ENCODE results near the gene BBS9. TPM values are rescaled to one million over a fixed set of nuclear protein-coding genes. Genes with fewer than 3 reads are reported as not detected.
A peak's percentile ranks its signal among the peaks of the same experiment; 100 is the strongest.

BBS9 gene
- total and polyA plus RNA-seq, 2 experiments from 2014 or later, result 10.2 to 15.0 TPM

- TF ChIP-seq EZH2phosphoT487 (IDR thresholded peaks at IDR 0.05; ENCODE audit: insufficient read depth, low read depth), result no peak
- no peak for TF ChIP-seq EZH2 (IDR thresholded peaks at IDR 0.05; ENCODE audit: insufficient read depth, poor library complexity, severe bottlenecking)
- no peak overlapping the region for H2AFZ ChIP-seq
- no peak for DNase-seq
- H3K27me3 ChIP-seq (replicated peaks; ENCODE audit: insufficient read depth), result no peaks in the 10 kb centered on the region
- in situ Hi-C loops (cut with MboI), result no loop called here
- no peaks in the 10 kb centered on the region for H3K9me3 ChIP-seq (ENCODE audit: low read depth)
- H3K4me2 ChIP-seq (ENCODE audit: unreplicated experiment), result no peak overlapping the region
- H3K4me1 ChIP-seq (ENCODE audit: insufficient read depth), result peaks cover 9% of the 10 kb centered on the region
- no peak overlapping the region for H3K27ac ChIP-seq
- no peaks in the 10 kb centered on the region for H3K79me2 ChIP-seq (ENCODE audit: insufficient read depth)
- H3K9me2 ChIP-seq (ENCODE audit: insufficient read depth), result no peaks in the 10 kb centered on the region
- H3K9ac ChIP-seq, result no peak overlapping the region
- 52 to 54% methylated on average over 2 of the region's 2 CpGs for WGBS, 2 experiments (ENCODE audit: low coverage in 1 of 2, low lambda C conversion rate in 2 of 2, missing lambda C conversion rate in 2 of 2)
- no peaks in the 10 kb centered on the region for H4K20me1 ChIP-seq (ENCODE audit: insufficient read depth)
- H3F3A ChIP-seq (ENCODE audit: insufficient read depth), result peaks cover 5% of the 10 kb centered on the region; the same call in 1 of the 2 replicates
- H3K4me3 ChIP-seq, result no peak overlapping the region
- H3K36me3 ChIP-seq (ENCODE audit: low read depth), result 0 out of 2 replicates have a peak, but pooled peaks cover 5% of the 10 kb centered on the region
These were observed 54.1 kb downstream of the BBS9 start for GRCh38 chr7:33183504-33183903.

GRCh38 chr7:33184828-33185227 lies 55.5 kb downstream of the BBS9 start:
- peaks cover 9% of the 10 kb centered on the region for H3K4me1 ChIP-seq (ENCODE audit: insufficient read depth)
- in situ Hi-C loops (cut with MboI), result no loop called here
- H3F3A ChIP-seq (ENCODE audit: insufficient read depth), result peaks cover 5% of the 10 kb centered on the region; the same call in 1 of the 2 replicates
- H3K4me2 ChIP-seq (ENCODE audit: unreplicated experiment), result no peak overlapping the region
- 0 out of 2 replicates have a peak, but pooled peaks cover 5% of the 10 kb centered on the region for H3K36me3 ChIP-seq (ENCODE audit: low read depth)
- no peak for DNase-seq
- H3K27me3 ChIP-seq (replicated peaks; ENCODE audit: insufficient read depth), result no peaks in the 10 kb centered on the region
- no peak overlapping the region for H3K9ac ChIP-seq
- H3K4me3 ChIP-seq, result no peak overlapping the region
- no peaks in the 10 kb centered on the region for H3K9me2 ChIP-seq (ENCODE audit: insufficient read depth)
- TF ChIP-seq EZH2 (IDR thresholded peaks at IDR 0.05; ENCODE audit: insufficient read depth, poor library complexity, severe bottlenecking) (no peak), EZH2phosphoT487 (IDR thresholded peaks at IDR 0.05; ENCODE audit: insufficient read depth, low read depth) (no peak)
- H3K79me2 ChIP-seq (ENCODE audit: insufficient read depth), result no peaks in the 10 kb centered on the region
- no peaks in the 10 kb centered on the region for H3K9me3 ChIP-seq (ENCODE audit: low read depth)
- H4K20me1 ChIP-seq (ENCODE audit: insufficient read depth), result no peaks in the 10 kb centered on the region
- H2AFZ ChIP-seq, result no peak overlapping the region
- no peak overlapping the region for H3K27ac ChIP-seq
- WGBS, 2 experiments (ENCODE audit: low coverage in 1 of 2, low lambda C conversion rate in 2 of 2, missing lambda C conversion rate in 2 of 2), result 91 to 100% methylated on average over 1 of the region's 1 CpG

- Histone ChIP-seq H3K79me2 (ENCODE audit: insufficient read depth) (no peaks in the 10 kb centered on the region), H3K27ac (0 out of 2 replicates have a peak overlapping the region, but pooled peaks have one; percentile 10), H2AFZ (no peak overlapping the region), H3K27me3 (replicated peaks; ENCODE audit: insufficient read depth) (no peaks in the 10 kb centered on the region), H3K4me2 (ENCODE audit: unreplicated experiment) (no peak overlapping the region), H3K9me3 (ENCODE audit: low read depth) (no peaks in the 10 kb centered on the region), H3K9ac (no peak overlapping the region), H3F3A (ENCODE audit: insufficient read depth) (peaks cover 5% of the 10 kb centered on the region; the same call in 1 of the 2 replicates), H3K9me2 (ENCODE audit: insufficient read depth) (no peaks in the 10 kb centered on the region), H3K4me3 (no peak overlapping the region), H3K4me1 (ENCODE audit: insufficient read depth) (peaks cover 9% of the 10 kb centered on the region), H4K20me1 (ENCODE audit: insufficient read depth) (no peaks in the 10 kb centered on the region), H3K36me3 (ENCODE audit: low read depth) (0 out of 2 replicates have a peak, but pooled peaks cover 5% of the 10 kb centered on the region)
- WGBS, 2 experiments (ENCODE audit: low coverage in 1 of 2, low lambda C conversion rate in 2 of 2, missing lambda C conversion rate in 2 of 2), result 81 to 82% methylated on average over 3 of the region's 3 CpGs
- TF ChIP-seq EZH2phosphoT487 (IDR thresholded peaks at IDR 0.05; ENCODE audit: insufficient read depth, low read depth) (no peak), EZH2 (IDR thresholded peaks at IDR 0.05; ENCODE audit: insufficient read depth, poor library complexity, severe bottlenecking) (no peak)
- in situ Hi-C loops (cut with MboI), result no loop called here
- DNase-seq, result peak; percentile 65
These were observed 56.4 kb downstream of the BBS9 start for GRCh38 chr7:33185786-33186185.

- peaks cover 9% of the 10 kb centered on the region for H3K4me1 ChIP-seq (ENCODE audit: insufficient read depth)
- DNase-seq, result peak; percentile 70
- no peak overlapping the region for H3K9ac ChIP-seq
- H3K36me3 ChIP-seq (ENCODE audit: low read depth), result 0 out of 2 replicates have a peak, but pooled peaks cover 3% of the 10 kb centered on the region
- no peak for TF ChIP-seq EZH2phosphoT487 (IDR thresholded peaks at IDR 0.05; ENCODE audit: insufficient read depth, low read depth)
- no peak for TF ChIP-seq EZH2 (IDR thresholded peaks at IDR 0.05; ENCODE audit: insufficient read depth, poor library complexity, severe bottlenecking)
- H4K20me1 ChIP-seq (ENCODE audit: insufficient read depth), result no peaks in the 10 kb centered on the region
- in situ Hi-C loops (cut with MboI), result no loop called here
- 0 out of 2 replicates have a peak overlapping the region, but pooled peaks have one; percentile 10 for H3K27ac ChIP-seq
- no peaks in the 10 kb centered on the region for H3K27me3 ChIP-seq (replicated peaks; ENCODE audit: insufficient read depth)
- no peak overlapping the region for H3K4me2 ChIP-seq (ENCODE audit: unreplicated experiment)
- 74 to 84% methylated on average over 1 of the region's 1 CpG for WGBS, 2 experiments (ENCODE audit: low coverage in 1 of 2, low lambda C conversion rate in 2 of 2, missing lambda C conversion rate in 2 of 2)
- H3K9me3 ChIP-seq (ENCODE audit: low read depth), result no peaks in the 10 kb centered on the region
- peaks cover 5% of the 10 kb centered on the region; the same call in 1 of the 2 replicates for H3F3A ChIP-seq (ENCODE audit: insufficient read depth)
- no peaks in the 10 kb centered on the region for H3K9me2 ChIP-seq (ENCODE audit: insufficient read depth)
- H3K4me3 ChIP-seq, result no peak overlapping the region
- H3K79me2 ChIP-seq (ENCODE audit: insufficient read depth), result no peaks in the 10 kb centered on the region
- H2AFZ ChIP-seq, result no peak overlapping the region
These were observed 56.8 kb downstream of the BBS9 start for GRCh38 chr7:33186192-33186591.

All from GM23248 (cell line).